RCC 7860 (cell line): ENCODE data around the gene STAT4.

Experiments used
- DNase-seq: peaks from one replicate; pipeline ENCODE4 v3.0.0-alpha.2; 2015; ENCODE audit warnings: low spot score
- FAIRE-seq: peaks from 2 replicates; lab custom pipeline; 2012; peaks lifted over from hg19 to GRCh38; lab: Jason Lieb, UNC

The STAT4 gene

GRCh38 chr2:191150600-191151330 is at the start of gene STAT4:
Gene STAT4 (minus strand): TSS chr2:191150994. CDS start chr2:191148203, 2,791 bp downstream.
- DNase-seq (no peak), FAIRE-seq (no peak)

GRCh38 chr2:191199929-191200512 is 49.2 kb upstream of the STAT4 start:
- no peak for FAIRE-seq
- no peak for DNase-seq

- DNase-seq (no peak), FAIRE-seq (no peak)
These were observed 47.5 kb upstream of the STAT4 start for GRCh38 chr2:191198271-191198670.

- DNase-seq: no peak
- no peak for FAIRE-seq
These were observed 46.3 kb upstream of the STAT4 start for GRCh38 chr2:191197096-191197495.

- FAIRE-seq (no peak), DNase-seq (no peak)
These were observed 44.2 kb upstream of the STAT4 start for GRCh38 chr2:191195021-191195420.

GRCh38 chr2:191190861-191191552 is 40.2 kb upstream of the STAT4 start:
- DNase-seq: no peak
- no peak for FAIRE-seq

- FAIRE-seq (no peak), DNase-seq (no peak)
These were observed 39.6 kb upstream of the STAT4 start for GRCh38 chr2:191190435-191190834.

GRCh38 chr2:191189112-191189635 is 38.4 kb upstream of the STAT4 start:
- FAIRE-seq: no peak

GRCh38 chr2:191188550-191189093 is 37.8 kb upstream of the STAT4 start:
- no peak for FAIRE-seq

More at GRCh38 chr2:191189112-191189635, 38.4 kb upstream of the STAT4 start:
- peak; percentile 20 for DNase-seq

GRCh38 chr2:191187105-191187829 is 36.5 kb upstream of the STAT4 start:
- DNase-seq (peak; percentile 21), FAIRE-seq (no peak)

More at GRCh38 chr2:191188550-191189093, 37.8 kb upstream of the STAT4 start:
- no peak for DNase-seq

GRCh38 chr2:191184457-191184856 is 33.7 kb upstream of the STAT4 start:
- FAIRE-seq (no peak), DNase-seq (no peak)

GRCh38 chr2:191183516-191183915 is 32.7 kb upstream of the STAT4 start:
- DNase-seq (no peak), FAIRE-seq (no peak)

GRCh38 chr2:191183081-191183480 is 32.3 kb upstream of the STAT4 start:
- DNase-seq (no peak), FAIRE-seq (no peak)

GRCh38 chr2:191180713-191181112 is 29.9 kb upstream of the STAT4 start:
- FAIRE-seq (peak; percentile 38), DNase-seq (peak; percentile 28)

GRCh38 chr2:191180276-191180675 is 29.5 kb upstream of the STAT4 start:
- FAIRE-seq: no peak
- DNase-seq: no peak

GRCh38 chr2:191178806-191179514 is 28.2 kb upstream of the STAT4 start:
- FAIRE-seq (peak; percentile 98), DNase-seq (peak; percentile 99)

GRCh38 chr2:191177751-191178736 is 27.2 kb upstream of the STAT4 start:
- DNase-seq: peak; percentile 52
- FAIRE-seq: no peak

- DNase-seq (no peak), FAIRE-seq (no peak)
These were observed 26.1 kb upstream of the STAT4 start for GRCh38 chr2:191176801-191177438.
